ENCODE results near the gene SCARB1. TPM values are rescaled to one million over a fixed set of nuclear protein-coding genes. Genes with fewer than 3 reads are reported as not detected.

The SCARB1 gene
- total and polyA plus RNA-seq, 2 of the 13 experiments (the other 11 are each of a cell fraction or from before 2014, with no cell fraction given): 63.4 to 160 TPM

GRCh38 chr12:124828264-124829007, 35.2 kb downstream of the SCARB1 start (continued):
- TF ChIP-seq, protein P1, sequence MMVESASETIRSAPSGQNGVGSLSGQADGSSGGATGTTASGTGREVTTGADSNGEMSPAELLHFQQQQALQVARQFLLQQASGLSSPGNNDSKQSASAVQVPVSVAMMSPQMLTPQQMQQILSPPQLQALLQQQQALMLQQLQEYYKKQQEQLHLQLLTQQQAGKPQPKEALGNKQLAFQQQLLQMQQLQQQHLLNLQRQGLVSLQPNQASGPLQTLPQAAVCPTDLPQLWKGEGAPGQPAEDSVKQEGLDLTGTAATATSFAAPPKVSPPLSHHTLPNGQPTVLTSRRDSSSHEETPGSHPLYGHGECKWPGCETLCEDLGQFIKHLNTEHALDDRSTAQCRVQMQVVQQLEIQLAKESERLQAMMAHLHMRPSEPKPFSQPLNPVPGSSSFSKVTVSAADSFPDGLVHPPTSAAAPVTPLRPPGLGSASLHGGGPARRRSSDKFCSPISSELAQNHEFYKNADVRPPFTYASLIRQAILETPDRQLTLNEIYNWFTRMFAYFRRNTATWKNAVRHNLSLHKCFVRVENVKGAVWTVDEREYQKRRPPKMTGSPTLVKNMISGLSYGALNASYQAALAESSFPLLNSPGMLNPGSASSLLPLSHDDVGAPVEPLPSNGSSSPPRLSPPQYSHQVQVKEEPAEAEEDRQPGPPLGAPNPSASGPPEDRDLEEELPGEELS (CRISPR knock-in tag; IDR thresholded peaks at IDR 0.05): no peak
- no peak for TF ChIP-seq MXD1 (CRISPR knock-in tag; IDR thresholded peaks at IDR 0.05)
- TF ChIP-seq ZNF383 (CRISPR knock-in tag; IDR thresholded peaks at IDR 0.05; ENCODE audit: borderline replicate concordance): no peak
- TF ChIP-seq KDM5B (CRISPR knock-in tag; IDR thresholded peaks at IDR 0.05; ENCODE audit: borderline replicate concordance): peak; percentile 7
- no peak; the same call in 1 of the 2 replicates for TF ChIP-seq ZNF598 (CRISPR knock-in tag; IDR thresholded peaks at IDR 0.05; ENCODE audit: borderline replicate concordance)
- no peak for TF ChIP-seq TBL1XR1 (IDR thresholded peaks at IDR 0.05; ENCODE audit: borderline replicate concordance, low read length, partially characterized antibody)
- TF ChIP-seq ZBTB25 (CRISPR knock-in tag; IDR thresholded peaks at IDR 0.05): no peak
- TF ChIP-seq ZFP37 (CRISPR knock-in tag; IDR thresholded peaks at IDR 0.05; ENCODE audit: borderline replicate concordance): no peak
- TF ChIP-seq ZNF614 (CRISPR knock-in tag; IDR thresholded peaks at IDR 0.05; ENCODE audit: borderline replicate concordance): 0 out of 2 replicates have a peak, but pooled peaks have one; percentile 24
- TF ChIP-seq SMAD1 (CRISPR knock-in tag; IDR thresholded peaks at IDR 0.05; ENCODE audit: borderline replicate concordance, low read depth): no peak
- TF ChIP-seq MLLT10 (CRISPR knock-in tag; IDR thresholded peaks at IDR 0.05): no peak
- no peak for TF ChIP-seq ZNF431 (CRISPR knock-in tag; IDR thresholded peaks at IDR 0.05; ENCODE audit: borderline replicate concordance, low read depth)
- TF ChIP-seq ZNF124 (CRISPR knock-in tag; IDR thresholded peaks at IDR 0.05): no peak
- no peak for TF ChIP-seq ZNF572 (CRISPR knock-in tag; IDR thresholded peaks at IDR 0.05)
- 0 out of 2 replicates have a peak, but pooled peaks have one; percentile 57 for TF ChIP-seq PRDM10 (CRISPR knock-in tag; IDR thresholded peaks at IDR 0.05; ENCODE audit: low read depth)
- no peak for TF ChIP-seq ATF1 (CRISPR knock-in tag; IDR thresholded peaks at IDR 0.05)
- no peak for TF ChIP-seq ZNF512B (CRISPR knock-in tag; IDR thresholded peaks at IDR 0.05; ENCODE audit: borderline replicate concordance)
- peak; percentile 35; the same call in 1 of the 2 replicates for TF ChIP-seq MYC (CRISPR knock-in tag; IDR thresholded peaks at IDR 0.05; ENCODE audit: borderline replicate concordance)
- no peak for TF ChIP-seq FOXA3 (CRISPR knock-in tag; IDR thresholded peaks at IDR 0.05)
